Activated naive CD4-positive, alpha-beta T cell treated with anti-CD3 and anti-CD28 coated beads, Interleukin-2, amount 10 ng/mL, durations not matched to agents 5 hours and 36 hours (primary cell): ENCODE measurements around the gene NINJ1. TPM values are rescaled to one million over a fixed set of nuclear protein-coding genes. Genes with fewer than 3 reads are reported as not detected.

Experiments
- total RNA-seq, 2 experiments: library from RNA; stranded (reverse); gene quantifications; one replicate each; pipeline ENCODE4 v1.2.3, GENCODE V29; 2021

Gene NINJ1, protein sequence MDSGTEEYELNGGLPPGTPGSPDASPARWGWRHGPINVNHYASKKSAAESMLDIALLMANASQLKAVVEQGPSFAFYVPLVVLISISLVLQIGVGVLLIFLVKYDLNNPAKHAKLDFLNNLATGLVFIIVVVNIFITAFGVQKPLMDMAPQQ
- total RNA-seq: 10 to 100 TPM; 35.0 to 37.8 TPM

GRCh38 chr9:93134015-93134739 lies at the start of gene NINJ1:
Gene NINJ1, minus strand, starts transcription at chr9:93134251. Its CDS starts 34 bp downstream, at chr9:93134217.

DNA sequence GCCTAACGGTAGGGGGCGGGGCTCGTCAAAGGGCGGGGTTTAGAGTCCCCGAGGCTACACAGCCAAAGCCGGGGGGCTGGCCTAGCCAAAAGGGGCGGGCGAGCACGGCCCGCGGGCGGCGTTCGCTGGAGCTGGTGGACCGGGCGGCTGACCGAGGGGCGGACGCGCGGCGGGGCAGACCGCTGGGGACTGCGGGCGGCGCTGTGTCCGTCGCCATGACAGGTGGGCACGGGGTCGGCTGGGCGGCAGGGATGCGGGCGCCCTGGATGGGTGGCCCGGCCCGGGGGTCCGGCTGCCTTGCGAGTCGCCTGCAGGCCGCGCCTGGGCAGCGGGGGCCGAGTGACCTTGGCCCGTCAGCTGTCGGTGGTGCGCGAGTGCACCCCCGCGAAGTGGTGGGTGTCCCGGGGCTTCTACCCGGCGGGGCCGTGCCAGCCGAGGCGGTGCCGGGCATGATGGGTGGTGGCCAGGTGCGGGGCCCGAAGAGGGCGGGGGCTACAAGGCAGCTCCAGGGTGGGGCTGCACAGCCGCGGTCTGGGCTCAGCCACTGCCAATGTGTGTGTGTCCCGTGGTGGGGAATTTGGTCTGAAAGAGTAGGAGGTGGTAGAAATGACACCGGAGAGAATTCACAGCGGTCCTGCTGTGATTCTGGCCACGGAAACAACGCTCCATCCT lies 37.8 kb downstream of the NINJ1 start, which contains the start of gene CARD19:
TSS of gene CARD19 (plus strand) at position 87 of the 672 bp plus-strand sequence. CDS start at position 216, 129 bp downstream.

Other genes starting within 250 kb of the NINJ1 start
- 100 to 1,000 TPM; 143 to 155 TPM for gene FGD3, start 186.7 kb downstream of the NINJ1 start, total RNA-seq
- 10 to 100 TPM; 81.9 to 89.4 TPM for gene SUSD3, start 75.5 kb downstream of the NINJ1 start, total RNA-seq
- gene CARD19, start 38.0 kb downstream of the NINJ1 start, total RNA-seq: 10 to 100 TPM; 49.8 to 50.3 TPM
- under 1 TPM; 0.19 to 0.38 TPM for gene WNK2, start 49.9 kb upstream of the NINJ1 start, total RNA-seq